Measurements from ENCODE around the gene LTC4S. TPM values are rescaled to one million over a fixed set of nuclear protein-coding genes. Genes with fewer than 3 reads are reported as not detected.

Gene LTC4S
- total and polyA plus RNA-seq, 9 of the 15 experiments (the other 6 are each of a cell fraction or from before 2014, with no cell fraction given), result 0.17 to 0.77 (median 0.75) TPM; not detected in 6

- TF ChIP-seq ARID3A (IDR thresholded peaks at IDR 0.05; ENCODE audit: borderline replicate concordance, low read depth, low read length) (no peak), ZBTB49 (CRISPR knock-in tag; IDR thresholded peaks at IDR 0.05; ENCODE audit: borderline replicate concordance) (no peak), ZKSCAN3 (CRISPR knock-in tag; IDR thresholded peaks at IDR 0.05) (no peak), PCBP1 (IDR thresholded peaks at IDR 0.05; ENCODE audit: low read depth, low read length, poor library complexity, severe bottlenecking) (peak; percentile 99), FOXA1 (IDR thresholded peaks at IDR 0.05; ENCODE audit: borderline replicate concordance) (no peak), ZBED1 (IDR thresholded peaks at IDR 0.05) (no peak), RBM22 (IDR thresholded peaks at IDR 0.05; ENCODE audit: low read depth, low read length, poor library complexity, severe bottlenecking) (peak; percentile 73), ZNF449 (CRISPR knock-in tag; IDR thresholded peaks at IDR 0.05) (no peak), EP300 (IDR thresholded peaks at IDR 0.05; ENCODE audit: low read length) (peak; percentile 88), ZBTB8A (IDR thresholded peaks at IDR 0.05; ENCODE audit: partially characterized antibody) (no peak), ARID3B (CRISPR knock-in tag; IDR thresholded peaks at IDR 0.05; ENCODE audit: borderline replicate concordance) (no peak), ETV5 (CRISPR knock-in tag; IDR thresholded peaks at IDR 0.05; ENCODE audit: low read depth) (peak; percentile 73; the same call in 1 of the 2 replicates), FOXK2 (conservative IDR thresholded peaks at IDR 0.05 in 1 of 2, IDR thresholded peaks at IDR 0.05 in 1 of 2; ENCODE audit: low read depth in 2 of 2) (peak; percentile 98 to 99), NFIC (IDR thresholded peaks at IDR 0.05) (peak; percentile 27; the same call in 1 of the 2 replicates), ZC3H8 (IDR thresholded peaks at IDR 0.05) (no peak), ZNF124 (CRISPR knock-in tag; IDR thresholded peaks at IDR 0.05) (no peak), ZNF24 (IDR thresholded peaks at IDR 0.05) (no peak; the same call in 1 of the 2 replicates), ZNF232 (CRISPR knock-in tag; IDR thresholded peaks at IDR 0.05) (no peak), ZNF695 (CRISPR knock-in tag; IDR thresholded peaks at IDR 0.05) (no peak), SUPT5H (IDR thresholded peaks at IDR 0.05) (peak; percentile 42), ZNF274 (IDR thresholded peaks at IDR 0.05; ENCODE audit: borderline replicate concordance, low read depth, low read length) (no peak)
Measured at GRCh38 chr5:179818746-179819295, 25.0 kb downstream of the LTC4S start (continued).

All from K562 (cell line).